NK-92 (cell line): ENCODE data around the gene TMEM167B.
"Not testable (repeated sequence)": the region's sequence is repeated elsewhere in the genome, so short reads cannot be mapped to it uniquely, and the experiment has no call there.

Experiments
- DNase-seq: peaks from one replicate; lab custom pipeline; 2025; ENCODE audit not compliant: unreplicated experiment; lab: John Stamatoyannopoulos, UW

The TMEM167B gene

DNA sequence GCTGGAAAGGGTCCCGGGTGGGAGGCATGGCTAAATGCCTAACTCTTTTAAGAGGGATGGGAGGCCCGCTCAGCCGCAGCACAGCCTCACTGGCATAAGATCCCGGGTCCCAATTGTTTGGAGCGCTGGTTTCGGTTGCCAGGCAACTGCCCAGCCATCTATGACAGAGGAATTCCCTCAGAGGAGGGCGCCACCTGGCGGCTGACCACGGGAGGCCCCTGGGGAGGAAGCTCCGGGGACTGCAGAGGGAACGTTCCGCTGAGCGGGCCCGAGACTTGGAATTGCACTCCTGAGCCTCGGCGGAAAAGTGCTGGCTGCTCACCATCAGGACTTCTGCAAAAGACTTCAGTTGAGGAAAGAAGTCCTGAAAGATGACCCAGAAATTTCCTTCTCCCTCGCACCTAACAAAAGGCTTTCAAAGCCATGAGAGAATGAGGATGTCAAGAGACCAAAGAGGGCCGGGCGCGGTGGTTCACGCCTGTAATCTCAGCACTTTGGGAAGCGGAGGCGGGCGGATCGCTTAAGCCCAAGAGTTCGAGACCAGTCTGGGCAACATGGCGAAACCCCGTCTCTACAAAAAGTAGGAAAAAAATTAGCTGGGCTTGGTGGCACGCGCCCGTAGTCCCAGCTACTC lies 22.2 kb downstream of the TMEM167B start:
- no peak for DNase-seq

DNA sequence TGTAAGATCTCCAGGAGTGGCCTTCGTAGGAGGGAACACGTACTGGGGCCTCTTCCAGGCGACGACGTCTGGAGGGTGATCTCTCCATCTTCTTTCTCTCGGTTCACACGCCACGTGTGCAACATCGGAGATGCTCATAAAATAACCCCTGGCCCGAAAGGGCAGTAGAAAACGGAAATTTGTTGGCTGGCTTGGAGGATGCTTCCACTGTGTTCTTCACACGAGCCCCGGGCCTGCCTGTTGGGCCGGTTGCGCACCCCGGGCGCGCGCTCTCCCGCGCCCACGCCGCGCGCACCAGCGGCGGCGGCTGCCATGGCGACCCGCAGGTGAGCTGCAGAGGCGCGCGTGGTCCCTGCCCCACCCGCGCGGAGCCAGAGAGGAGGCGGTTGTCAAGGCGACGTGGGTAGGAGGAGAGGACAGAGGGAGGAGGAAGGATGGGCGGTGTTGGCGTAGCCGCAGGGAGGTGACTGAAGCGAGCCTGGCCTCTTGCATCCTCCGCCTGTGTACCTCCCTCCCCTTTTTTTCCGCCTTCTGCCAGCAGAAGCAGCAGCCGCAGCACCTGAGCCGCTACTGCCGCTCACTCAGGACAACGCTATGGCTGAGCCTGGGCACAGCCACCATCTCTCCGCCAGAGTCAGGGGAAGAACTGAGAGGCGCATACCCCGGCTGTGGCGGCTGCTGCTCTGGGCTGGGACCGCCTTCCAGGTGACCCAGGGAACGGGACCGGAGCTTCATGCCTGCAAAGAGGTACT lies 23.2 kb downstream of the TMEM167B start, which contains the start of gene ELAPOR1:
ELAPOR1 (plus strand) TSS at position 526 of the 752 bp plus-strand sequence; CDS start at position 595, 69 bp downstream.
- DNase-seq: peak; percentile 47

DNA sequence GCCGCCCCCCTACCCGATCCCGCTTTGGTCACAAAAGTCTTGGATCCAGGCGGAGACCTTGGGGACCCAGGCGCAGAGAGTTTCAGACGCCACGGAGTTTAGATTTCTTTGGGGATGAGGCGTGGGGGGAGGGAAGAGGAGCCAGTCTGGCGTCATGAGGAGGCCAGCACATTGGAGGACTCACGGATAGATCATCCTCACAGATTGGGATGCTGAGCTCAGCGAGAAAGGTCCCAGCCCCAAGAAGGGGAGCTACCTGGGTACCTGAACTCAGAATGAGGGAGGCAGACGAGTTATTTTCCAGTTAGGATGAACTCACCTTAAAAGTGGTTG lies 23.7 kb downstream of the TMEM167B start:
- no peak for DNase-seq

DNA sequence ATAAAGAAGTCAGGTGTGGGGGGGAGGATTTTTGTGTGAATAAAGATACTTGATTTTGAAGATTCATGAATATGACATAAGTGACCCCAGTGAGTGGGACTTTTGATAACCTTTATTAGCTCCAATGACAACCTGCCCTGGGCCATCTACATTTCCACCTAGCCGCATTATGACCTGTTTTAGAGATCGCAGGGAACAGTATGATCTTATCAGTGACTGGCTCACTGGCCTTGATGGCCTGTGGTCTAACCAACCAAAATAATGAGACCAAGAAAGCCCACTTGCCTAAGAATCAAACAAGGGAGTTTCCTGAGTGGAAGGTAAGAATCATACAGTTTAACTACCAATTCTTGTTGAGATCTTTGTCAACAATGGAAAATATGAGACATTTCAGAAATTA lies 25.1 kb downstream of the TMEM167B start:
- no peak for DNase-seq

DNA sequence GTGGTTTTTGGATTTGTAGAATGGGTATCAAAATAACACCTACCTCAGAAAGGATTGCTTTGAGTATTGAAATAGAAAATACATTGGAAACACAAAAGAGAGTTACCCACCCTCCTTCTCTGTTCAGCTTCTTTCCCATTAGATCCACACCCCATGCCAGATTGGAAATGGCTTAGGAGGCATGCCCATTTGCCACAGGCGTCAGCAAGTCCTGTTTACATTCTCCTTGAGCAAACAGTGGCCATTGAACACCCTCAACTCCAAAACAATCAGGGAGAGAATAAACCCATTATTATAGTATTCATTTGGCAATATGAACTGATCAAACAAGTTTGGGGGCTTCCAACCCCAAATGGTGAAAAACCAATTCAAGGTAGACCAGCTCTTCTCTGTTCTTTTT lies 25.7 kb downstream of the TMEM167B start:
- DNase-seq: no peak

DNA sequence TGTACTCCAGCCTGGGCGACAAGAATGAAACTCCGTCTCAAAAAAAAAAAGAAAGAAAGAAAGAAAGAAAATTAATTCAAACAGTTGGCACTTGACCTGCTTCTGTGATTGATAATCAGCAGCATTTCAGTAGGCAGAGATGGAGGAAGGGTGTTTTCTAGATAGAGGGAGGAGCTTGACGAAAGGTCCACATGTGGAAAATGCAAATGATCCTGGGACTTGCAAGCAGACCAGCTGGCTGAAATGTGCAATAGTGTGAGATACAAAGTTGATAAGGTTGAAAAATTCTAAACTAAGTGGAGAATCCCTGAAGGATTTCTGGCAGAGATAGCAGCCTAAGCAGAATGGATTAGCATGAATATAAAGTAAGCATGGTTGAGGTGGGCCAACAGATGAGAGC lies 27.5 kb downstream of the TMEM167B start:
- no peak for DNase-seq

DNA sequence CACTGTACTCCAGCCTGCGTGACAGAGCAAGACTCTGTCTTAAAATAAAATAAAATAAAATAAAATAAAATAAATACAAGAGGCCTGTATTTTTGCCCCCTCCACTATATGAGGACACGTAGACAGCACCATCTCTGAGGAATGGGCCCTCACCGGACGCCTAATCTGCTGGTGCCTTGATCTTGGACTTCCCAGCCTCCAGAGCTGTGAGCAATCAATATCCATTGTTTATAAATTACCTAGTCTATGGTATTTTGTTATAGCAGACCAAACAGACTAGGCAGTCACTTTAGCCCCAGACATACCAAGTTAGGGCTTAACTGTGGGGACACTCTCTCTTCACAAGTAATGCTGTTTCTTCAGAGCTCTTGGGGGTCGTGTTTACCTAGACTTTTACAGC lies 29.8 kb downstream of the TMEM167B start:
- DNase-seq: no peak

DNA sequence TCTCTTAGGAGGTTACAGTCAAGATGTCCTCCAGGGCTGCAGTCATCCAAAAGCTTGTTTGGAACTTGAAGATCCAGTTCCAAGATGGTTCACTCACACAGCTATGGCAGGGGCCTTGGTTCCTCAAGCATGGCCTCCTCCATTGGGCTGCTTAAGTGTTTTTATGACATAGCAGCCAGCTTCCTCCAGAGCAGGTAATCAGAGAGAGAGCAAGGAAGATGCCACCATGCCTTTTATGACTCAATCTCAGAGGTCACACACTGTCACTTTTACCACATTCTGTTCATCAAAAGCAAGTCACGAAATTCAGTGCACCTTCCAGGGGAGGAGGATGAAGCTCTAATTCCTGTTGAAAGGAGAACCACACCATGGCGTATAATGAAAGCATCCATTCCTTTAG lies 40.5 kb downstream of the TMEM167B start:
- no peak for DNase-seq

DNA sequence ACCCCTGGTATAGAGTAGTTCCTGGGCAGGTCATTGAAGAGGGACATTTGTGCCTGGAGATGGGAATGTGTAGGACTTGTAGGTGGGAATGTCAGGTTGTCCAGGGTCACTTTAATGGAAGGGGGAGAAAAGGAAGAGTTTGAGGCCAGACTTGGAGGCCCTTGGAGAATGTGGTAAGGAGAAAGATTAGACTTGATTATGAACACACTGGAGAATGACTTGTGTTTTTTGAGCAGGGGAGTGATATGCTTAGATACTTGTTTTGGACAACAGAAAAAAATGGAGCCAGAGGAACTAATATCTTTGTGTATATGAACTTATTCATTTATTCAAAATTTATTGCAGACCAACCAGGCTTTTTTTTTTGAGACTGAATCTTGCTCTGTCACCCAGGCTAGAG lies 41.2 kb downstream of the TMEM167B start:
- no peak for DNase-seq

DNA sequence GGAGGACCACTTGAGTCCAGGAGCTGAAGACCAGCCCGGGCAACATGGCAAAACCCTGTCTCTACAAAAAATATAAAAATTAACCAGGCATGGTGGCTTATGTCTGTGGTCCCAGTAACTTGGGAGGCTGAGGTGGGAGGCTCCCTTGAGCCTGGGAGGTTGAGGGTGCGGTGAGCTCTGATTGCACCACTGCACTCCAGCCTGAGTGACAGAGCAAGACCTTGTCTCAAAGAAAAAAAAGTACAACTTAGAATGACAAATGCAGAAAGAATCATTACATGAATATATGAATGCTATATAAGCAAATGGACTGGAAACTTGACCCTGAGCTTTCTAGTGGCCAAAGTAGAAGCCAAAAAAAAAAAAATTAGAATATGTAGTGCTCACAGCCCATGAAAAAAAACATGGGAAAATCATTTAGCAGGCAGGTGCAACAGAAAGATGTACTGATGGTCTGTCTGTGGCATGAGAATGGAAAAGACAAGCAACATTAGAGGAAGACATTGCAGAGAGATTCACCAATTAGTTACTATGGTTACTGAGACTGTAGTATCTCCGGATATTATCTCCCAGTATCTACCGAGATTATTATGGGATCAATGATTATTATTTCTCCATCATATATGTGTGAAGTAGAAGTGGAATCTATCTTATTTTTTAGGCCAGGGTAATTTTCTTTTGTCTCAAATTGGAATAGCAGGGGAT lies 42.6 kb downstream of the TMEM167B start:
- DNase-seq: no peak

DNA sequence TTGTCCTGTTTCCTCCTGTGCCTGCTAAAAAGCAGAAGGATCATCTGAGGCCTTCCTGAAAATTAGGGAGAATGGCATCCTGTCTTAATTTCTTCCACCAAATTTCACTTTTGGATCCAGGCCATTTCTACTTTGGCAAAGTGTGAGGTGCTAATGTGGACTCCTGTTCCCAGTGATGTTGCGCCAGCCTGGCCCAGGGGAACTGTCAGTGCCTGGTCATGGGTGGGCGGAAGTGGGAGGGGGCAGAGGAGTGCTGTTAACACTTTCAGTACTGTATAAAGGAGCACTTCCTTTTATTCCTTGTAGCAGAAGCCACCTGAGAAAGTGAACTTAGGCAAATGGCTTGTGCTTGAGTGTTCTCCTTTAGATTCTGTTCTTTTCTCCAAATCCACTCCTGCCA lies 43.3 kb downstream of the TMEM167B start:
- DNase-seq: no peak

DNA sequence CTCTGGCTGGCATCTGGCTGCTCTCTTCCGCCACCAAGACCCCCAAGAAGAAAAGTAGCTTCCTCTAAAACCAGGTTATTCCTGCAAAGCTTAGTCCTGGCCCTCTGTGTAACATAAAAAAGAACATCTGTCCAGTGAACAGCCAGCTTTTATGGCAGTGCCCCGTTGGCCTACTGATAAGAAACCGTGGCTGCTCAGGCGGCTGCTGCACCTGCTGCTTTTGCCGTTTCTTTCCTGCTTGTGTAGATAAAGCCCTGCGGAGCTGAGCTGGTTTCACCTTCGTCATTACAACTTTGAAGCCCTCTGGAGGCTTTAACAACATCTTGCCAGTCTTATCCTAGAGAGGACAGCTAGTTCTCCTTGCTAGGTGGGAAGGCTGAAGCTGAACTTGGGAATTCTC lies 43.9 kb downstream of the TMEM167B start:
- DNase-seq: no peak

DNA sequence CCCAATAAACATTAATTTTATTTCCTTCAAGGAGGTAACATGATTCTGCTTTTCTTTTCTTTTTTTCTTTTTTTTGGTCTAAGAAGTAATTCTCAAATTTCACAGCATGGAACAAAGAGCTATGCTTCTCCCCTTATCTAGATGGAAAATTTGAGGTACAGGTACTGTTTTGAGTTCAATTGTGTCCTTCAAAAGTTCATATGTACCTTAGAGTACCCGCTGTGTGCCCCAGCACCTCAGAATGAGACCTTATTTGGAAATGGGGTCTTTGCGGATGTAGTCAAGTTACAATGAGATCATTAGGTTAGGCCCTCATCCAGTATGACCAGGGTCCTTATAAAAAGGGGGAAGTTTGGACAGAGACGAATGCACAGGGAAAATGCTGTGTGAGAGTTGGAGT lies 45.4 kb downstream of the TMEM167B start:
- no peak for DNase-seq

DNA sequence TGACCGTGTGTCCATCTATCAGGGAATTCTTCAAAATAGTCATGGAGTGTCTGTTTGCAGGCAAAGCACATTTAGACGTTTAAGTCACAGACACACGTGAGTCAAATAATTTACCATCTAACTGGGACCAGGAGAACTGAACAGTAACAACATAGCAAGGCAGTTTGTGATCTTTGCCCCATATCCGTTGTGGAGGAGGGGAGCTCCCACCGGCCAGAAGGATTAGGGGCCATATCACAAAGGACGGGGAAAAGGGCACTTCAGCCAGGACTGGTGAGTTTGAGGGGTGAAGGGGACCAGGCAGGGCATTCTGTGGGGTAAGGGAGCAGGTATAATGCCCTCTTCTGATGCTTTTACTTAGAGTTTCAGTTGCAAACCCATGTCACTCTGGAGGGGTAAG lies 46.2 kb downstream of the TMEM167B start:
- no peak for DNase-seq

DNA sequence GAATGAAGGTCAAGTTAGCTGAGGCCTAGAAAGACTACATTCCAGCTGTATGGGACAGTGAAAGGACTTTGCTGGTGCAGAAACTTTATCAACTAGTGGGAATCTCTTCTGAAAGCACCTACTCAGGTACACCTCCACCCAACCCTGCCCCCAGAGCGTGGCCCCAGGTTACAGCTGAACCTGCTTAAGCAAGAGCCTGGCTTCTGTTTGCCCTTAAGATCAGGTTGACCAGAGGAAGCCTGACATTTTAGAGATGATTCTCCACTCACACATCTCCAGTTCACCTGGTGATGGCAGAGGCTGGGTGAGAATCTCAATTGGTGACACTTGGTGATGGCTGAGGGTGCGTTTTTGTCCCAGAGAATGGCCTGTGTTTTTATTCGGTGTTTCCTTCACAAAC lies 47.4 kb downstream of the TMEM167B start:
- DNase-seq: no peak

DNA sequence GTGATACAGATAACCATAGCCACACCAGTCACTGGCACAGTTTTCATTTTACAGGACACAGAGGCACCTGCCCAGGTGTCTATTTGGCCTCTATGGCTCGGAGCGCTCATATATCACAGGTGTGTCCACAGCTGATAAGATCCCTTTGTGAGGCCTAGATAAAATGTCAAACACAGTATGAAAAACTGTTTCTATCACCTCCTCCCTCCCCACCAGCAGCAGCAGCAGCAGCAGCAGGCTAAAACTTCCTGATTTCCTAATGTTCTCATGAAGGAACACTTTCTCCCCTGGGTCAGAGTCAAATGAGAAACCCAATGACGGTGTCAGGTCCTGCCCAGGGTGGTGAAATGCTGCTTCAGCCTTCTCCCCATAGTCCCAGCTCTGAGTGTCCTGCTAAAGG lies 47.8 kb downstream of the TMEM167B start:
- DNase-seq: no peak

DNA sequence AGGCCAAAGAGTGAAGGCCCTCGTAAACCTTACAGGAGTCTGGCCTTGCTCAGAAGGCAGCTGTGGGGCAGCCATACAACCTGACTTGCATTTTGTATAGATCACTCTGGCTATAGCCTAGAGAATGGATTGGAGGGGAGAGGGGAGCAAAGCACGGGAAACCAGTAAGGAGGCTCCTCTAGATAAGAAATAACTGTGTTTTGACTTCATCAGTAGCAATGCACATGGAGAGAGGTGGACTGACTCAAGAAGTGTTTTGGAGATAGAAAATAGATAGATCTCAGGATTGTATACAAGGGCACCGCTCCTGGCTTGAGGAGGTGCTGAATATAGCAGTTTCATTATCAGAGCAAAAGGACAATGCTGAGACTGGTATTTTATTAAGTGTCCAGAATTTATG lies 49.8 kb downstream of the TMEM167B start:
- DNase-seq: no peak

DNA sequence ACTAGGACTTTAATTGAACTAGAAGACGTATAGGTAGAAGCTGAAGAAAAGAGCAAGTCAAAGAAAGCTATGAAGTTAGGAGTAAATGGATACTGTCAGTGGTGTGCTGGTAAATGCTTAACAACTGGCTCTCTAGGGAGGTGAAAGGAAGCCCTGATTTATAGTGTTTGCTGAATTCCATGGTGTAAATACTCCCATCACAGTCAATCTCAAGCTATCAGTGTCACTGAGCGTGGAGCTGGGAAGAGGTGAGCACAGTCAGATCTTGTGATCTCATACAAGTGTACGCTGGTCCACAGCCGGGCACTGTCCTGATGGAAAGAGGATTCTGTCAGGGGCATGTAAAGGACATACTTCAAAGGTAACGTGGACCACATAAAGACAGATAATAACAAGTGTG lies 51.7 kb downstream of the TMEM167B start:
- DNase-seq: no peak

DNA sequence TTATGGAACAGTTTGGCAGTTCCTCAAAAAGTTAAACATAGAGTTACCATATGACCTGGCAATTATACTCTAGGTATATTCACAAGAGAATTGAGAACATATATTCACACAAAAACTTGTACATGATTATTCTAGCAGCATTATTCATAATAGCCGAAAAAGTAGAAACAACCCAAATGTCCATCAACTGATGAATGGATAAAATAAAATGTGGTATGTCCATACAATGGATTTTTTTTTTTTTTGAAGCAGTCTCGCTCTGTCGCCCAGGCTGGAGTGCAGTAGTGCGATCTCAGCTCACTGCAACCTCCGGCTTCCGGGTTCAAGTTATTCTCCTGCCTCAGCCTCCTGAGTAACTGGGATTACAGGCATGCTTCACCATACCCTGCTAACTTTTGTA lies 52.2 kb downstream of the TMEM167B start:
- DNase-seq: not testable (repeated sequence)
